ENCODE results near the gene MARS1.

The MARS1 gene

GRCh38 chr12:57470970-57471656 lies 16.8 kb upstream of the MARS1 start:
- DNase-seq (ENCODE audit: low read depth) = no peak
- no peak for TF ChIP-seq CTCF (IDR thresholded peaks at IDR 0.05; ENCODE audit: low read depth, low read length, missing control alignments)
- in situ Hi-C loops (cut with HindIII; ENCODE audit: low sequenced_read_pairs) = loop anchor here (25.0 kb wide), 1 partner anchor 159 kb away; no protein-coding TSS in a partner anchor
- H3K4me3 ChIP-seq (ENCODE audit: low read depth, low read length) = no peak overlapping the region

GRCh38 chr12:57471661-57472060 lies 16.2 kb upstream of the MARS1 start:
- in situ Hi-C loops (cut with HindIII; ENCODE audit: low sequenced_read_pairs) = loop anchor here (25.0 kb wide), 1 partner anchor 159 kb away; no protein-coding TSS in a partner anchor
- no peak for DNase-seq (ENCODE audit: low read depth)
- no peak overlapping the region for H3K4me3 ChIP-seq (ENCODE audit: low read depth, low read length)
- TF ChIP-seq CTCF (IDR thresholded peaks at IDR 0.05; ENCODE audit: low read depth, low read length, missing control alignments) = no peak

- H3K4me3 ChIP-seq (ENCODE audit: low read depth, low read length) = no peak overlapping the region
- no peak for TF ChIP-seq CTCF (IDR thresholded peaks at IDR 0.05; ENCODE audit: low read depth, low read length, missing control alignments)
- in situ Hi-C loops (cut with HindIII; ENCODE audit: low sequenced_read_pairs) = loop anchor here (25.0 kb wide), 1 partner anchor 160 kb away; no protein-coding TSS in a partner anchor
- DNase-seq (ENCODE audit: low read depth) = no peak
Observed at GRCh38 chr12:57472391-57472790, 15.5 kb upstream of the MARS1 start.

- DNase-seq (ENCODE audit: low read depth) = no peak
- no peak overlapping the region for H3K4me3 ChIP-seq (ENCODE audit: low read depth, low read length)
- in situ Hi-C loops (cut with HindIII; ENCODE audit: low sequenced_read_pairs) = loop anchor here (25.0 kb wide), 1 partner anchor 161 kb away; no protein-coding TSS in a partner anchor
- TF ChIP-seq CTCF (IDR thresholded peaks at IDR 0.05; ENCODE audit: low read depth, low read length, missing control alignments) = no peak
Observed at GRCh38 chr12:57473392-57473791, 14.5 kb upstream of the MARS1 start.

- TF ChIP-seq CTCF (IDR thresholded peaks at IDR 0.05; ENCODE audit: low read depth, low read length, missing control alignments) = no peak
- no peak for DNase-seq (ENCODE audit: low read depth)
- in situ Hi-C loops (cut with HindIII; ENCODE audit: low sequenced_read_pairs) = loop anchor here (25.0 kb wide), 1 partner anchor 162 kb away; no protein-coding TSS in a partner anchor
- H3K4me3 ChIP-seq (ENCODE audit: low read depth, low read length) = no peak overlapping the region
Observed at GRCh38 chr12:57473886-57474285, 14.0 kb upstream of the MARS1 start.

GRCh38 chr12:57474430-57474829 lies 13.4 kb upstream of the MARS1 start:
- in situ Hi-C loops (cut with HindIII; ENCODE audit: low sequenced_read_pairs) = loop anchor here (25.0 kb wide), 1 partner anchor 162 kb away; no protein-coding TSS in a partner anchor
- DNase-seq (ENCODE audit: low read depth) = no peak
- H3K4me3 ChIP-seq (ENCODE audit: low read depth, low read length) = no peak overlapping the region
- TF ChIP-seq CTCF (IDR thresholded peaks at IDR 0.05; ENCODE audit: low read depth, low read length, missing control alignments) = no peak

All from astrocyte of the cerebellum (primary cell).